ENCODE data around the gene PKD2. TPM values are rescaled to one million over a fixed set of nuclear protein-coding genes. Genes with fewer than 3 reads are reported as not detected.

The PKD2 gene
- total and polyA plus RNA-seq, 2 of the 4 experiments (the other 2 are of a cell fraction) = 43.8 to 51.3 TPM

DNA sequence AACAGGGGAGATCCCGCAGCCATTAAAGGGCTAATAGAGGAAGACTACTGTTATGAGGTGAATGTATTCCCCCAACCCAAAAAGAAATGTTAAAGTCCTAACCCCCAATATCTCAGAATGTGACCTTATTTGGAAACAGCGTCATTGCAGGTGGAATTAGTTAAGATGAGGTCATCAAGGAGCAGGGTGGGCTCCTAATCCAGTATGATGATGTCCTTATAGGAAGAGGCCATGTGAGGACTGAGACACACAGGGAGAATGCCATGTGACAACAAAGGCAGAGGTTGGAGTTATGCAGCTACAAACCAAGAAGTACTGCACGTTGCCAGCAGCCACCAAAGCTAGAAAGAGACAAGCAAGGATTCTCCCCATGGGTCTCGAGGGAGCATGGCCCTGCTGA lies 17.7 kb upstream of the PKD2 start:
- Histone ChIP-seq H2BK20ac (ENCODE audit: low read depth, low read length) (no peak overlapping the region), H3K36me3 (ENCODE audit: control insufficient read depth, insufficient read depth, low read length) (no peaks in the 10 kb centered on the region), H3K4ac (ENCODE audit: low read depth, low read length) (no peak overlapping the region), H3K27me3 (ENCODE audit: control insufficient read depth, insufficient read depth, low read length) (peaks cover 3% of the 10 kb centered on the region; the same call in 1 of the 2 replicates), H3K18ac (ENCODE audit: low read depth, low read length) (no peak overlapping the region), H3K14ac (replicated peaks; ENCODE audit: low read depth, low read length) (no peak overlapping the region), H2BK15ac (ENCODE audit: low read depth, low read length) (no peak overlapping the region), H3K56ac (ENCODE audit: extremely low read depth, insufficient read depth, low read length) (no peak overlapping the region), H2AFZ (replicated peaks; ENCODE audit: low read length, poor library complexity) (no peak overlapping the region), H2BK120ac (ENCODE audit: low read depth, low read length) (no peak overlapping the region), H4K91ac (ENCODE audit: insufficient read depth, low read depth, low read length) (no peak overlapping the region), H3K9me1 (ENCODE audit: insufficient read depth, low read length) (no peaks in the 10 kb centered on the region), H4K8ac (ENCODE audit: low read depth in 2 of 2, low read length in 2 of 2) (no peak overlapping the region), H3K9ac (ENCODE audit: low read depth, low read length) (no peak overlapping the region), H3K9me3 (ENCODE audit: control insufficient read depth, insufficient read depth, low read length) (no peaks in the 10 kb centered on the region), H3K4me1 (ENCODE audit: control insufficient read depth, insufficient read depth, low read length) (no peaks in the 10 kb centered on the region), H2AK9ac (replicated peaks; ENCODE audit: low read depth, low read length, poor library complexity) (no peak overlapping the region), H3K4me2 (ENCODE audit: low read depth, low read length) (no peak overlapping the region), H3K23ac (ENCODE audit: low read depth, low read length) (no peak overlapping the region), H4K5ac (ENCODE audit: low read depth, low read length) (no peak overlapping the region), H2AK5ac (ENCODE audit: low read depth, low read length) (no peak overlapping the region), H3K27ac (ENCODE audit: insufficient read depth, low read length) (no peak overlapping the region), H3K79me1 (ENCODE audit: low read depth in 1 of 2, low read length in 2 of 2) (no peaks in the 10 kb centered on the region), H4K20me1 (ENCODE audit: insufficient read depth, low read length) (no peaks in the 10 kb centered on the region), H3K4me3 (ENCODE audit: insufficient read depth, low read depth, low read length) (no peak overlapping the region), H2BK5ac (ENCODE audit: low read depth, low read length, poor library complexity, severe bottlenecking) (no peak overlapping the region)
- WGBS, 2 experiments (ENCODE audit: extremely low coverage in 2 of 2, insufficient read length in 1 of 2) = 53% methylated on average over 2 of the region's 4 CpGs; no CpG with 5 or more reads in 1 of the 2 experiments
- BruUV-seq (replicated peaks) = no TSS peak
- intact Hi-C loops (cut with micrococcal nuclease) (loop anchor here (5.0 kb wide), 1 partner anchor 137 kb away; no protein-coding TSS in a partner anchor), in situ Hi-C loops (cut with MboI; ENCODE audit: low sequenced_read_pairs) (no loop called here), dilution Hi-C loops (cut with HindIII; ENCODE audit: low sequenced_read_pairs, unreplicated experiment) (no loop called here)
- ATAC-seq (ENCODE audit: low read depth) = no peak
- ChIA-PET CTCF (no interaction called here), POLR2A (ENCODE audit: unreplicated experiment) (no interaction called here)
- TF ChIP-seq POLR2A (IDR thresholded peaks at IDR 0.05; ENCODE audit: low read depth, low read length) (no peak), NFE2L2 (IDR thresholded peaks at IDR 0.05; ENCODE audit: low read depth, low read length) (no peak), FOS (IDR thresholded peaks at IDR 0.05; ENCODE audit: low read depth, low read length) (no peak), CEBPB (IDR thresholded peaks at IDR 0.05; ENCODE audit: low read depth, low read length) (no peak), MXI1 (IDR thresholded peaks at IDR 0.05; ENCODE audit: borderline replicate concordance, low read depth, low read length) (no peak), RAD21 (IDR thresholded peaks at IDR 0.05; ENCODE audit: low read length) (no peak), CHD1 (IDR thresholded peaks at IDR 0.05; ENCODE audit: low read depth, low read length) (no peak), RCOR1 (IDR thresholded peaks at IDR 0.05; ENCODE audit: insufficient replicate concordance, low read length) (no peak), MAFK (IDR thresholded peaks at IDR 0.05; ENCODE audit: low read depth, low read length) (no peak), BHLHE40 (IDR thresholded peaks at IDR 0.05; ENCODE audit: low read depth, low read length) (no peak), MAZ (IDR thresholded peaks at IDR 0.05; ENCODE audit: borderline replicate concordance, low read depth, low read length) (no peak)
- TF ChIP-seq, protein P1, sequence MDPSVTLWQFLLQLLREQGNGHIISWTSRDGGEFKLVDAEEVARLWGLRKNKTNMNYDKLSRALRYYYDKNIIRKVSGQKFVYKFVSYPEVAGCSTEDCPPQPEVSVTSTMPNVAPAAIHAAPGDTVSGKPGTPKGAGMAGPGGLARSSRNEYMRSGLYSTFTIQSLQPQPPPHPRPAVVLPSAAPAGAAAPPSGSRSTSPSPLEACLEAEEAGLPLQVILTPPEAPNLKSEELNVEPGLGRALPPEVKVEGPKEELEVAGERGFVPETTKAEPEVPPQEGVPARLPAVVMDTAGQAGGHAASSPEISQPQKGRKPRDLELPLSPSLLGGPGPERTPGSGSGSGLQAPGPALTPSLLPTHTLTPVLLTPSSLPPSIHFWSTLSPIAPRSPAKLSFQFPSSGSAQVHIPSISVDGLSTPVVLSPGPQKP (IDR thresholded peaks at IDR 0.05; ENCODE audit: borderline replicate concordance, low read depth, low read length) = no peak
- TF ChIP-seq, protein P2, sequence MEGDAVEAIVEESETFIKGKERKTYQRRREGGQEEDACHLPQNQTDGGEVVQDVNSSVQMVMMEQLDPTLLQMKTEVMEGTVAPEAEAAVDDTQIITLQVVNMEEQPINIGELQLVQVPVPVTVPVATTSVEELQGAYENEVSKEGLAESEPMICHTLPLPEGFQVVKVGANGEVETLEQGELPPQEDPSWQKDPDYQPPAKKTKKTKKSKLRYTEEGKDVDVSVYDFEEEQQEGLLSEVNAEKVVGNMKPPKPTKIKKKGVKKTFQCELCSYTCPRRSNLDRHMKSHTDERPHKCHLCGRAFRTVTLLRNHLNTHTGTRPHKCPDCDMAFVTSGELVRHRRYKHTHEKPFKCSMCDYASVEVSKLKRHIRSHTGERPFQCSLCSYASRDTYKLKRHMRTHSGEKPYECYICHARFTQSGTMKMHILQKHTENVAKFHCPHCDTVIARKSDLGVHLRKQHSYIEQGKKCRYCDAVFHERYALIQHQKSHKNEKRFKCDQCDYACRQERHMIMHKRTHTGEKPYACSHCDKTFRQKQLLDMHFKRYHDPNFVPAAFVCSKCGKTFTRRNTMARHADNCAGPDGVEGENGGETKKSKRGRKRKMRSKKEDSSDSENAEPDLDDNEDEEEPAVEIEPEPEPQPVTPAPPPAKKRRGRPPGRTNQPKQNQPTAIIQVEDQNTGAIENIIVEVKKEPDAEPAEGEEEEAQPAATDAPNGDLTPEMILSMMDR (conservative IDR thresholded peaks at IDR 0.05; ENCODE audit: low read depth, low read length) = no peak
- DNase-seq = no peak

All from IMR-90 (cell line).